Non-pigmented ciliary epithelial cell (primary cell): ENCODE results near the gene RAP2B.
A peak's percentile ranks its signal among the peaks of the same experiment; 100 is the strongest.
"Not testable (repeated sequence)": the region's sequence is repeated elsewhere in the genome, so short reads cannot be mapped to it uniquely, and the experiment has no call there.

Experiments used
- DNase-seq: peaks from one replicate; pipeline ENCODE4 v3.0.0-alpha.2; 2010; ENCODE audit warnings: low read depth

The RAP2B gene

DNA sequence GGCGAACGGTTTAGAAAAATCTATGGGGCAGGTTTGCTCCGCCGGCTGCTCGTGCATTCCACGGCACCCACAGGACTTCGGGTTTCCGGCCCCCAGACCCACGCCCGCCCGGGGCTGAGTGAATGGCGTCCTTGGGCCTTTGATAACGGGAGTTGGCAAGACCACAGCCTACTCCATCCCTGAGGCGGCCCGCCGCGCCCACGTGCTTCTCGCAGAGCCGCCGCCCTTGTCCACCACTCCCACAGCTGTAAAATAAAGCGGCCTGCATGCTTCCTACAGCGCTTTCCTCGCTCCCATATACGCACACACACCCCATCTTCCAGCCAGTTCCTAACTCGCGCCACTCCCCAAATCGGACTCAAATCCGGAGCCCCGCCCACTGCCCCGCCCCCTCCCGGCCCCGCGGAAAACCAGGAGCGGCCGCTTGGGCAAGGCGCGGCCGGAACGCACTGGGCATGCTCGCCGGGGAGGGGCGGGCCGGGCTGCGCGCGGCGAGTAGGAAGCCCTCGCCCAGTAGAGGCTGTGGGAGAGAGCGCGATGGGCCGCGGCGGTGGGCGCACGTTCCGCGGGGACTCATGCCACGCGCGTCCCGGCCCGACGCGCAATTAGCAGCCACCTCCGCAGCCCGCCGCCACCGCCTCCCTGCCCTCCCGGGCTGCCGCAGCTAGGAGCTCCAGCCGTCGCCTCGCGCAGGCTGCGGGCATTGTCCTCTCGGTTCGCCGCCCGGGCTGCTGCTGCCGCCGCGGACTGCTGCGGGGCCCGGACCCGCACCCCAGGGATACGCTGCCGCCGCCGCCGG lies at the start of gene RAP2B:
RAP2B (plus strand) TSS at position 513 of the 799 bp plus-strand sequence. CDS start 468 bp downstream, outside the sequence.
- DNase-seq, result peak; percentile 95

DNA sequence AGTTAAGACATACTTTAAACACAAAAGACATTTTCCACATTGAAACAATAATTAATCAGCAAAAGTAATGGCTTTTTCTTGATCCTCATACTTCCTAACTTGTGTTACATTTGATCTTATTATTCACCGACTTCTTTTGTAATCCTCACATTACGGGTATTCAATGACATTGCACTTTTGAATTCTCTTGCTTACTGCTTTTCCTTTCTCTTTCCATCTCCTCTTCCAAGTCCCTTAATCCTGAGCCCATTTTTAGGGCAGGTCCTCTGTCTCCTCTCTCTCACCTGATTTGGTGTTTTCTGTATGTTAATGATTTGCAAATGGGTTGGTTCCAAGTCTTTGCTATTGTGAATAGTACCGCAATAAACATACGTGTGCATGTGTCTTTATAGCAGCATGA lies 48.5 kb upstream of the RAP2B start:
- DNase-seq, result no peak

- not testable (repeated sequence) for DNase-seq
These were observed 47.8 kb upstream of the RAP2B start for GRCh38 chr3:153114270-153114669.

GRCh38 chr3:153115326-153115725 lies 46.7 kb upstream of the RAP2B start:
- DNase-seq, result no peak

GRCh38 chr3:153127788-153128187 lies 34.2 kb upstream of the RAP2B start:
- DNase-seq, result no peak

- no peak for DNase-seq
These were observed 32.6 kb upstream of the RAP2B start for GRCh38 chr3:153129426-153129825.

DNA sequence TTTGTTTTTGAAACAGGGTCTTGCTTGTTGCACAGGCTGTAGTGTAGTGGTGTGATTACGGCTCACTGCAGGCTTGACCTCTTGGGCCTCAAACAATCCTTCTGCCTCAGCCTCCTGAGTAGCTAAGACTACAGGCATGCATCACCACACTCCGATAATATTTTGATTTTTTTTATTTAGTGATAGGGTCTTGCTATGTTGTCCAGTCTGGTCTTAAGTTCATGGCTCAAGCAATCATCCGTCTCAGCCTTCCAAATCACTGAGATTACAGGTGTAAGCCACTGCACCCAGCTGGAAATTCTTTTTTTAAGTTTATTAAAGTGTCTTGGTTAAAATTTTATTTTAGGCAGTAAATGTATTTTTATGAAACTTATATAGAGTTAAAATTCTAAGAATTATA lies 32.2 kb upstream of the RAP2B start:
- no peak for DNase-seq

DNA sequence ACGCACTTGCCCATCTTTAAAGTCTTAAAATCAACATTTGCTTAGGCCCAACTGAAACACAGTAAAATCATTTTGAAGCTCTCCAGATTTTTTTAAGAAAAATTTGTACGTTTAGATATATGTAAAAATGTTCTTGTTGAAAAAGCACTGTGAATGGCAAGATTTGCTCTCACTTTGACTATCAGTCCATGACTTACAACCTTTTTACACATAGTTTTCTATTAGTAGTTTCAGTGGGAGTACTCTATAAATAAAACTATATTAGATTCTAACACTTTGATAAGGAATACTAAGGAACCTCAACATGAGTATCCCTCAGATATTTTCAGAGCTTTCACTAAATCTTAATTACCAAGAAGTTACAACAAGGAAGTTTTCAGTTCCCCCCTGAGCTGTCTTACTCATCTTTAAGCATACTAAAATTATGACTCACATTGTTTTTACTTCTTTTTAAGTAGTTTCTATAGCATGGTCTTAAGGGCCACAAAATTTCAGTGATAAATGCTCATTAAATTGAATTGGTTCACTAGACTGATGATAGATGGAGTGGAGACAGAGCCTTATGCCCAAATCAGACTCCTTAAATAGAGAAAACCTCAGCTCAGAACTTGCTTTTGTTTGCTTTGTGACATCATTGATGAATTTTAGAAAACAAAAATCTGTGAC lies 31.6 kb upstream of the RAP2B start:
- DNase-seq, result peak; percentile 47

GRCh38 chr3:153137626-153138025 lies 24.4 kb upstream of the RAP2B start:
- no peak for DNase-seq

DNA sequence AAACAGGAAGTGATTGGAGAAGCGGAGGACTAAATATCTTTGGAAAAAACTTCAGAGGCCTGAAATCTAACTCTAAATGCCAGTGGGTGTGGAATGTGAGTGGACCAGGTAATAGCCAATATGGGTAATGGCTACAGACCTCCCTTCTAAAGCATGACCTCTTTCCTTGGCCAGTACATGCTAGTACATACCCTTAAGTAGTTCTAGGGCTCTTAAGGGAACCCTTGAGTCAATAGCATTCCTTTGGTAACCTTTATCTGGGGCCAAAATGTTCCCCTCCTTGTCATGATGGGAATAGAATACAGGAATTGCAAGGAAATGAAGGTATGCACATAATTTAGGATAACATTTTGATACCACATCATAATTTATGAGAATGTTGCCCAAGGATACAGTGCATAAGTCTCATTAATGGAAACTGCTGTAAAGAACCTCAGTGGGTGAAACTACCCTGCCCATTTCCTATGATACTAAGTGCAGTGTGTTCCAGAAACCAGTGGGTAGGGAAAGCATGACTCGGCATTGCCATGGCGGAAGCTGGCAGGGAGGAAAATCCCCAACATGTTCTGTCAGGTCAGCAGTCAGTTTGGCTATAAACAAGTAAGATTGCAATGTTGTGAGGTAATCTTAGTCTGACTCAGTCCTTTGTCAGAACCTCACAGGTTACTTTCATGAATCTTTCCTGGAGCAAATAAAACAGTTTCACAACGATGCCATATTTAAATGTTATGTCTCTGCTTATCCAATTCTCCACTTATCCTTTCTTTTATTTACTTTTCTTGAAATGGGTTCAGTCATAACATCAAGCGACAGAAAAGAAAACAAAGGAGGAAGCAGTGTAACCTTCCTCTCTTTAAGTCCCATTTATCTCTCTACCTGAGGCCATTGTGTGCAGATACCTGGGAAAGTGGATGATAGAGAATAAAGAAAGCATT lies 23.5 kb upstream of the RAP2B start:
- peak; percentile 86 for DNase-seq

GRCh38 chr3:153142961-153143360 lies 19.1 kb upstream of the RAP2B start:
- DNase-seq, result no peak

GRCh38 chr3:153144071-153144470 lies 18.0 kb upstream of the RAP2B start:
- DNase-seq, result no peak

- DNase-seq, result no peak
These were observed 17.2 kb upstream of the RAP2B start for GRCh38 chr3:153144779-153145178.

GRCh38 chr3:153145454-153145853 lies 16.6 kb upstream of the RAP2B start:
- no peak for DNase-seq

GRCh38 chr3:153146191-153147053 lies 15.6 kb upstream of the RAP2B start:
- no peak for DNase-seq

DNA sequence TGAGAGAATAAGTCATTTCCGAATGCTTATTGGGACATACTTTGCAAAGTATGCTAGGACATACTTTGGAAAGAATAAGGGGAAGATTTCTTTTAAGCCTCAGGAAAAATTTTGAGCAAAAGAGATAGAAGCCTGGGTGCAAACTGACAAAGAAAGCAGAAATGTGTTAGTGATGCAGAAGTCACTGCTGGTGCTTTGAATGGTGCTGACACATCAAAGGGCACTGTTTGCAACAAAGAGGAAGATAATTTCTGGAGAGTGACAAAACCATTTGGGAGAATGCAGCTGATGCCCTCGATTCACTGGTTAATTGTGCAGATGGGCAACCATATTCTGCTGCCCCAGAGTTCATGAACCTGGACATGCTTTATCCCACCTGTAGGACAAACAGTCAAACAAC lies 11.0 kb upstream of the RAP2B start:
- DNase-seq, result no peak

DNA sequence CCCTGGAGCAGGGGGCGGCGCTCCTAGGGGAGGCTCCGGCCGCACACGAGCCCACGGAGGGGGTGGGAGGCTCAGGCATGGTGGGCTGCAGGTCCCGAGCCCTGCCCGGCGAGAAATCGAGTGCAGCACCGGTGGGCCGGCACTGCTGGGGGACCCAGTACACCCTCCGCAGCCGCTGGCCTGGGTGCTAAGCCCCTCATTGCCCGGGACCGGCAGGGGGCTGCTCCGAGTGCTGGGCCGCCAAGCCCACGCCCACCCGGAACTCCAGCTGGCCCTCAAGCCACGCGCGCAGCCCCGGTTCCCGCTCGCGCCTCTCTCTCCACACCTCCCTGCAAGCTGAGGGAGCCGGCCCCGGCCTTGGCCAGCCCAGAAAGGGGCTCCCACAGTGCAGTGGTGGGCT lies 6.2 kb upstream of the RAP2B start:
- not testable (repeated sequence) for DNase-seq

- DNase-seq, result no peak
These were observed 3.8 kb upstream of the RAP2B start for GRCh38 chr3:153158189-153158588.

GRCh38 chr3:153158961-153159735 lies 2.9 kb upstream of the RAP2B start:
- DNase-seq, result no peak

DNA sequence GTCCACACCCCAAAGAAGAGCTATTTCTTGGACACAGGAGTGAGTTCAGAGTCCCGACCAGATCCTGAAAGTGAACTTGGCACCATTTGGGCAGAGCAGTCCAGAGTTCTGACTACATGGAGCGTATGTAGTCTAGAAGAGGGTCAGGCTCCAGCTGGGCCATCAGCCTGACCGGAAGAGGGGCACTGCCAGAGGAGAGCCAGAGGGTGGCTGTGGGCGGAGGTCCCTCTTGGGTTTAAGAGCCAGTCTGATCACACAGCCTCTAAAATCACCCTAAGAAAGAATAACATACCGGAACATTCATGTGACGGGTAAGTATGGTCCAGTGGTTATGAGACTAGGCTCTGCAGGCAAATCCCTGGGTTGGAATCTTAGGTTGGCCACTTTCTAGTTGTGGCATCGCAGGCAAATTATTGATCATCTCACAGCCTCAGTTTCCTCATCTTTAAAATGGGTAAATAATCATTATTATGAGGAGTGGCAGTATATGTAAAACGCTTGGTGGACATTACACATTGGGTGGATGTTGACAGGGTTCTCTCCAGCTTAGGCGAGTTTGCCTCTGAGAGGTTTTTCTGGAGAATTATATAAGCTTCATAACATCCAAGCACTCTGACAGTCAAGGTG lies 2.1 kb upstream of the RAP2B start:
- no peak for DNase-seq
